HepG2 (cell line): Measurements from ENCODE around the gene WDR31. TPM values are rescaled to one million over a fixed set of nuclear protein-coding genes. Genes with fewer than 3 reads are reported as not detected.

Experiments
- ATF4 ChIP-seq, 2 experiments: fragments of 450-650 bp in 1 of 2; sonication (generic) in 1 of 2; formaldehyde crosslinking; IDR thresholded peaks; 2 replicates each; pipeline versions ENCODE4 v1.5.0 to v1.8.0; 2020 to 2022; ENCODE audit warnings: mild to moderate bottlenecking in 1 of 2, missing genetic modification reagents in 1 of 2
- CC2D1A ChIP-seq: sonication (generic); formaldehyde crosslinking; IDR thresholded peaks from 2 replicates; pipeline ENCODE4 v1.8.1; 2023; ENCODE audit warnings: mild to moderate bottlenecking, missing genetic modification reagents
- EHMT2 ChIP-seq: fragments of 200-600 bp; sonication (generic); IDR thresholded peaks from 2 replicates; pipeline ENCODE4 v1.7.0; 2017; ENCODE audit warnings: antibody characterized with exemption, low read depth, low read length, borderline replicate concordance
- ZNF512B ChIP-seq: sonication (generic); formaldehyde crosslinking; IDR thresholded peaks from 2 replicates; pipeline ENCODE4 v1.5.1; 2020; ENCODE audit warnings: missing genetic modification reagents, mild to moderate bottlenecking, borderline replicate concordance
- ZNF570 ChIP-seq: sonication (generic); formaldehyde crosslinking; IDR thresholded peaks from 2 replicates; pipeline ENCODE4 v1.4.0; 2020; ENCODE audit warnings: mild to moderate bottlenecking, missing genetic modification reagents, borderline replicate concordance
- polyA plus RNA-seq, 8 experiments: library from polyadenylated mRNA; depleted of rRNA in 3 of 8; stranded (reverse) in 7 of 8; unstranded in 1 of 8; fragments of >200 nt; fragmentation: Illumina TruSeq in 4 of 8; extraction: Trizol in 4 of 8; gene quantifications; 2 replicates each; pipeline versions ENCODE4 v1.2.1 to v1.2.3, GENCODE V29; 2011 to 2016; ENCODE audit warnings: low read depth in 4 of 8, missing spikeins in 1 of 8, mixed read lengths in 1 of 8; ENCODE audit not compliant: insufficient read depth in 1 of 8
- total RNA-seq, 5 experiments: library from RNA; depleted of rRNA; stranded (reverse); fragments of >200 nt; fragmentation: Illumina TruSeq; extraction: Trizol; gene quantifications; 2 replicates each; pipeline ENCODE4 v1.2.3, GENCODE V29; 2016; ENCODE audit warnings: low read depth in 1 of 5
- TF ChIP-seq, protein P1 (sequence below): sonication (generic); formaldehyde crosslinking; IDR thresholded peaks from 2 replicates; pipeline ENCODE4 v1.5.0; 2020; ENCODE audit warnings: mild to moderate bottlenecking, missing genetic modification reagents

Gene WDR31
- total and polyA plus RNA-seq, 2 of the 13 experiments (the other 11 are each of a cell fraction or from before 2014, with no cell fraction given), result 0.33 to 1.7 TPM

GRCh38 chr9:113355040-113355596 lies 15.0 kb upstream of the WDR31 start (continued):
- TF ChIP-seq ZNF512B (CRISPR knock-in tag), result no peak
- TF ChIP-seq, protein P1, sequence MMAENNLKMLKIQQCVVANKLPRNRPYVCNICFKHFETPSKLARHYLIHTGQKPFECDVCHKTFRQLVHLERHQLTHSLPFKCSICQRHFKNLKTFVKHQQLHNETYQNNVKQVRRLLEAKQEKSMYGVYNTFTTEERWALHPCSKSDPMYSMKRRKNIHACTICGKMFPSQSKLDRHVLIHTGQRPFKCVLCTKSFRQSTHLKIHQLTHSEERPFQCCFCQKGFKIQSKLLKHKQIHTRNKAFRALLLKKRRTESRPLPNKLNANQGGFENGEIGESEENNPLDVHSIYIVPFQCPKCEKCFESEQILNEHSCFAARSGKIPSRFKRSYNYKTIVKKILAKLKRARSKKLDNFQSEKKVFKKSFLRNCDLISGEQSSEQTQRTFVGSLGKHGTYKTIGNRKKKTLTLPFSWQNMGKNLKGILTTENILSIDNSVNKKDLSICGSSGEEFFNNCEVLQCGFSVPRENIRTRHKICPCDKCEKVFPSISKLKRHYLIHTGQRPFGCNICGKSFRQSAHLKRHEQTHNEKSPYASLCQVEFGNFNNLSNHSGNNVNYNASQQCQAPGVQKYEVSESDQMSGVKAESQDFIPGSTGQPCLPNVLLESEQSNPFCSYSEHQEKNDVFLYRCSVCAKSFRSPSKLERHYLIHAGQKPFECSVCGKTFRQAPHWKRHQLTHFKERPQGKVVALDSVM, result no peak
- TF ChIP-seq ATF4 (CRISPR knock-in tag; IDR thresholded peaks at IDR 0.05), result no peak
- no peak for TF ChIP-seq CC2D1A (CRISPR knock-in tag)
- TF ChIP-seq EHMT2, result no peak
- TF ChIP-seq ZNF570 (CRISPR knock-in tag), result no peak
